Gastrocnemius medialis (tissue), 4 donors: ENCODE measurements around the gene SYCP2. TPM values are rescaled to one million over a fixed set of nuclear protein-coding genes. Genes with fewer than 3 reads are reported as not detected.

ENCODE experiments used
- ATAC-seq, 2 donors: fragments of 150-250 bp; one replicate each; pipeline ENCODE4 v1.9.1; 2016
- DNase-seq, 2 donors: peaks; one replicate each; pipeline ENCODE4 v3.0.0-alpha.2; 2019
- H3K27ac ChIP-seq, 4 donors: fragments of 200-600 bp; sonication (generic); 1 replicate in 1 of 4; 2 replicates in 3 of 4; pipeline ENCODE4 v1.5.1; 2016 to 2018; ENCODE audit warnings: mild to moderate bottlenecking in 2 of 4, moderate library complexity in 1 of 4
- H3K27me3 ChIP-seq, 3 donors: fragments of 200-600 bp; sonication (generic) in 2 of 3; 1 replicate in 1 of 3; 2 replicates in 2 of 3; pipeline versions ENCODE4 v1.5.1 to v1.6.0; 2016 to 2019; ENCODE audit warnings: mild to moderate bottlenecking in 1 of 3, moderate library complexity in 1 of 3
- H3K36me3 ChIP-seq, 2 donors: fragments of 200-600 bp; sonication (generic) in 1 of 2; one replicate each; pipeline ENCODE4 v1.5.1; 2017 to 2018
- H3K4me1 ChIP-seq, 2 donors: fragments of 200-600 bp; sonication (generic) in 1 of 2; one replicate each; pipeline ENCODE4 v1.5.1; 2016 to 2017; ENCODE audit warnings: mild to moderate bottlenecking in 2 of 2
- H3K4me3 ChIP-seq, 4 donors: fragments of 200-600 bp; sonication (generic) in 3 of 4; 1 replicate in 1 of 4; 2 replicates in 3 of 4; pipeline ENCODE4 v1.5.1; 2016 to 2019; ENCODE audit warnings: mild to moderate bottlenecking in 2 of 4
- H3K9me3 ChIP-seq, 3 donors: fragments of 200-600 bp; sonication (generic) in 2 of 3; 1 replicate in 1 of 3; 2 replicates in 2 of 3; pipeline ENCODE4 v1.5.1; 2016 to 2019
- POLR2A ChIP-seq, 2 donors: fragments of 450-650 bp; IDR thresholded peaks; one replicate each; pipeline ENCODE4 v1.6.1; 2017; ENCODE audit warnings: antibody characterized with exemption in 2 of 2, mild to moderate bottlenecking in 2 of 2, moderate library complexity in 2 of 2
- in situ Hi-C, 4 donors: fragments of 200-750 bp; cut with MboI; loops; one replicate each; pipeline versions ENCODE4 v1.15.0 to v1.8.0; 2017; ENCODE audit warnings: low sequenced_read_pairs in 4 of 4
- intact Hi-C: fragments of 100-400 bp; cut with DNase I; formaldehyde crosslinking; loops from one replicate; pipeline ENCODE4 v1.15.1; 2023; ENCODE audit warnings: low total_unique reads
- total RNA-seq, 4 donors: library from RNA; depleted of rRNA; stranded (reverse); fragments of >200 nt; gene quantifications; one replicate each; pipeline versions ENCODE4 v1.1.0 to v1.2.3, GENCODE V29; 2016
- TF ChIP-seq, protein P1 (sequence below), 5 experiments: fragments of 450-650 bp in 3 of 5; fragments of 200-600 bp in 2 of 5; sonication (generic) in 2 of 5; IDR thresholded peaks in 4 of 5; conservative IDR thresholded peaks in 1 of 5; 1 replicate in 4 of 5; 2 replicates in 1 of 5; pipeline ENCODE4 v1.5.1; 2016 to 2019; ENCODE audit warnings: antibody characterized with exemption in 5 of 5, mild to moderate bottlenecking in 3 of 5, moderate library complexity in 3 of 5

The SYCP2 gene
- total RNA-seq, 4 donors from 2014 or later, result 0.10 to 0.78 (median 0.39) TPM

DNA sequence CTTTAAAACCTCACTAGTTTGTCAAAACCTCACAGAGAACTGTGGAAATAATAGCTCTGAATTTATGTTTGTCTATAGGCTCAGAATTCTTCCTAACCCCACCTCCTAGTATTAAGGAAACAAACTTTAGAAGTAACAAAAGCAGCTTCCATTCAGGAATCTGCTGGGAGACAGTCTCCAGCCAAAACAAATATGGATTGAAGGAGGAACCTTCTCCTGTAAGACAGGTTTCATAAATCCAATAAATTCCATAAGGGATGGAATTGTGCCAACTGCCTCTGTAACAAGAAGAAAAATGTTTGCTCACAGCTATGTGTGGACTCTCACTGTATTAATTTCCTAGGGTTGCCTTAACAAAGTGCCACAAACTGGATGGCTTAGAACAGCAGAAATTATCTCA is 7.5 kb downstream of the SYCP2 start:
- H3K36me3 ChIP-seq, result no peaks in the 10 kb centered on the region
- intact Hi-C loops, result no loop called here

GRCh38 chr20:59925359-59925758 is 8.1 kb downstream of the SYCP2 start:
- no peak for ATAC-seq
- Histone ChIP-seq H3K4me3 (no peak overlapping the region), H3K27me3 (no peaks in the 10 kb centered on the region), H3K4me1 (no peaks in the 10 kb centered on the region), H3K36me3 (no peaks in the 10 kb centered on the region), H3K27ac (no peak overlapping the region), H3K9me3 (no peaks in the 10 kb centered on the region)
- in situ Hi-C loops, result no loop called here
- no peak for DNase-seq
- TF ChIP-seq, protein P1, sequence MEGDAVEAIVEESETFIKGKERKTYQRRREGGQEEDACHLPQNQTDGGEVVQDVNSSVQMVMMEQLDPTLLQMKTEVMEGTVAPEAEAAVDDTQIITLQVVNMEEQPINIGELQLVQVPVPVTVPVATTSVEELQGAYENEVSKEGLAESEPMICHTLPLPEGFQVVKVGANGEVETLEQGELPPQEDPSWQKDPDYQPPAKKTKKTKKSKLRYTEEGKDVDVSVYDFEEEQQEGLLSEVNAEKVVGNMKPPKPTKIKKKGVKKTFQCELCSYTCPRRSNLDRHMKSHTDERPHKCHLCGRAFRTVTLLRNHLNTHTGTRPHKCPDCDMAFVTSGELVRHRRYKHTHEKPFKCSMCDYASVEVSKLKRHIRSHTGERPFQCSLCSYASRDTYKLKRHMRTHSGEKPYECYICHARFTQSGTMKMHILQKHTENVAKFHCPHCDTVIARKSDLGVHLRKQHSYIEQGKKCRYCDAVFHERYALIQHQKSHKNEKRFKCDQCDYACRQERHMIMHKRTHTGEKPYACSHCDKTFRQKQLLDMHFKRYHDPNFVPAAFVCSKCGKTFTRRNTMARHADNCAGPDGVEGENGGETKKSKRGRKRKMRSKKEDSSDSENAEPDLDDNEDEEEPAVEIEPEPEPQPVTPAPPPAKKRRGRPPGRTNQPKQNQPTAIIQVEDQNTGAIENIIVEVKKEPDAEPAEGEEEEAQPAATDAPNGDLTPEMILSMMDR (IDR thresholded peaks at IDR 0.05 in 4 of 5, conservative IDR thresholded peaks at IDR 0.05 in 1 of 5), result no peak
- TF ChIP-seq POLR2A (IDR thresholded peaks at IDR 0.05), result no peak
- intact Hi-C loops, result no loop called here

More for the DNA sequence above, 7.5 kb downstream of the SYCP2 start:
- Histone ChIP-seq H3K27ac (no peak overlapping the region), H3K4me3 (no peak overlapping the region), H3K27me3 (no peaks in the 10 kb centered on the region), H3K9me3 (no peaks in the 10 kb centered on the region), H3K4me1 (no peaks in the 10 kb centered on the region)
- TF ChIP-seq POLR2A (IDR thresholded peaks at IDR 0.05), result no peak
- TF ChIP-seq, protein P1 (IDR thresholded peaks at IDR 0.05 in 4 of 5, conservative IDR thresholded peaks at IDR 0.05 in 1 of 5), result no peak
- DNase-seq (no peak), ATAC-seq (no peak)
- in situ Hi-C loops, result no loop called here

DNA sequence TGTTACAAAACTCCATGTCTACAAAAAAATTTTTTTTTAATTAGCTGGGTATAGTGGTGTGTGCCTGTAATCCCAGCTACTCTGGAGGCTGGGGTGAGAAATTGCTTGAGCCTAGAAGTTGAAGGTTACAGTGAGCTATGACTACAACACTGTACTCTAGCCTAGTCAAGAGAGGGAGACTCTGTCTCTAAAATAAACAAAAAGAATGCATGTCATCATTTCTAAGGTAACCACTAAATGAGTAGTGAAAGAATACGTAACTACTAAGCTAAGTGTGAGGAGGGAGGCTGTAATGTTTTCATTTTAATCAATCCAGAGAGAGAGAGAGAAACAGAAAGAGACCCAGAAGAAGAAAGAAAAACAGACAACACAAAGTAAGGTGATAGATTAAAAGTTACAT is 9.9 kb downstream of the SYCP2 start:
- intact Hi-C loops (no loop called here), in situ Hi-C loops (no loop called here)
- Histone ChIP-seq H3K9me3 (no peaks in the 10 kb centered on the region), H3K4me1 (no peaks in the 10 kb centered on the region), H3K27ac (no peak overlapping the region), H3K27me3 (no peaks in the 10 kb centered on the region), H3K36me3 (no peaks in the 10 kb centered on the region), H3K4me3 (no peak overlapping the region)
- ATAC-seq (no peak), DNase-seq (no peak)
- TF ChIP-seq POLR2A (IDR thresholded peaks at IDR 0.05), result no peak
- TF ChIP-seq, protein P1 (IDR thresholded peaks at IDR 0.05 in 4 of 5, conservative IDR thresholded peaks at IDR 0.05 in 1 of 5), result no peak

DNA sequence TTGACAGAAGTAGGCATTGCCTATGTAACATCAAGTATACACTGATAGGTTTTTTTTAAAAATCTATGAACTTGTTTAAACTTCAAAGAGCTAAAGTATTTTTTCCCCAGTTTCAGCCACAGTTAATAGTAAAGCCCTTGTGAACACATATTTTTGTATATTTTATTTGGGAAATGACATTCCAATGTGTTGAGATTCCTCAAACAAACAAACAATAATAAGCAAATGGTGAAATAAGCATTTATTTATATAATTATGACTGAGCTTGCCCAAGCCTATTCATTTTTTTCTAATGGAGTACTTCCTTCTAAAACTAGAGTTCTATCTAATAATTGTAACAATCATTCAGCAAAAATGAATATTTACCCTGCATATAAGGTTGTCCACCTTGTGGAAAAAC is 12.5 kb downstream of the SYCP2 start:
- in situ Hi-C loops, result no loop called here
- no peaks in the 10 kb centered on the region for H3K4me1 ChIP-seq
- H3K36me3 ChIP-seq, result no peaks in the 10 kb centered on the region
- TF ChIP-seq, protein P1 (IDR thresholded peaks at IDR 0.05 in 4 of 5, conservative IDR thresholded peaks at IDR 0.05 in 1 of 5), result no peak
- H3K9me3 ChIP-seq, result no peaks in the 10 kb centered on the region
- DNase-seq, result no peak
- H3K4me3 ChIP-seq, result no peak overlapping the region
- H3K27ac ChIP-seq, result no peak overlapping the region
- intact Hi-C loops, result no loop called here
- no peaks in the 10 kb centered on the region for H3K27me3 ChIP-seq
- no peak for ATAC-seq

- in situ Hi-C loops, result no loop called here
- DNase-seq, result no peak
- H3K4me1 ChIP-seq, result no peaks in the 10 kb centered on the region
Observed at GRCh38 chr20:59912609-59913008, 20.8 kb downstream of the SYCP2 start.

More at GRCh38 chr20:59912609-59913008, 20.8 kb downstream of the SYCP2 start:
- TF ChIP-seq POLR2A (IDR thresholded peaks at IDR 0.05), result no peak
- Histone ChIP-seq H3K27me3 (no peaks in the 10 kb centered on the region), H3K9me3 (no peaks in the 10 kb centered on the region), H3K4me3 (no peak overlapping the region), H3K27ac (no peak overlapping the region), H3K36me3 (no peaks in the 10 kb centered on the region)
- ATAC-seq, result no peak
- intact Hi-C loops, result no loop called here
